ENCODE measurements around the gene AKT3. TPM values are rescaled to one million over a fixed set of nuclear protein-coding genes. Genes with fewer than 3 reads are reported as not detected.
"Not testable (repeated sequence)": the region's sequence is repeated elsewhere in the genome, so short reads cannot be mapped to it uniquely, and the experiment has no call there.

AKT3 gene
- total RNA-seq, 2 donors from 2014 or later: 27.6 to 42.9 TPM

DNA sequence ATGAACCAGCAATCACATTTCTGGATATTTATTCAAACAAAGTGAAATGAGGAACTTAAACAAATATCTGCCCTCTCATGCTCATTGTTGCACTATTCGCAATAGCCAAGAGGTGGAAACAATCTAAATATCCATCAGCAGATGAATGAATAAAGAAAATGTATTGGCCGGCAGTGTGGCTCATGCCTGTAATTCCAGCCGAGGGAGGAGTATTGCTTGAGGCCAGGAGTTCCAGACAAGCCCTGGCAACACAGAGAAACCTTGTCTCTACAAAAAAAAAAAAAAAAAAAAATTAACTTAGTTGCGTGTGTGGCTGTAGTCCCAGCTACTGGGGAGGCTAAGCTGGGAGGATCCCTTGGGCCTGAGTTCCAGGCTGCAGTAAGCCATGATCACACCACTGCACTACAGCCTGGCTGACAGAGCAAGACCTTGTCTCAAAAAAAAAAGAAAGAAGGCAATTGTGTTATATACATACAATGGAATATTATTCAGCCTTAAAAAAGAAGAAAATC is 191.4 kb downstream of the AKT3 start:
- DNase-seq (no peak), ATAC-seq (no peak)
- intact Hi-C loops (cut with DNase I): no loop called here

DNA sequence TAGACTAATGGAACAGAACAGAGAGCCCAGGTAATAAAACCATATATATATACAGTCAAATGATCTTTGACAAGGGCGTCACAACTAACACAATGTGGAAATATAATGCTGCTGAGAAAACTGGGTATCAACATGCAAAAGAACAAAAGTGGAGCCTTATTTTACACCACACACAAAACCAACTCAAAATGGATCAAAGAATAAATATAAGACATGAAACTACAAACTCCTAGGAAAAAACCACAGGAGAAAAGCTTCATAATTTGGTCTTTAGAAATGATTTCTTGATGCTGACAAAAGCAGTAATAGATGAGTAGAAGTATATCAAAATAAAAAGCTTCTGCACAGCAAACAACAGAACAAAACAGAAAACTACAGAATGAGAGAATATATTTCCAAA is 192.2 kb downstream of the AKT3 start:
- DNase-seq (no peak), ATAC-seq (no peak)
- intact Hi-C loops (cut with DNase I): no loop called here

- ATAC-seq; intact Hi-C loops (cut with DNase I); DNase-seq: not testable (repeated sequence)
These were observed 200.5 kb downstream of the AKT3 start for GRCh38 chr1:243649530-243649929.

DNA sequence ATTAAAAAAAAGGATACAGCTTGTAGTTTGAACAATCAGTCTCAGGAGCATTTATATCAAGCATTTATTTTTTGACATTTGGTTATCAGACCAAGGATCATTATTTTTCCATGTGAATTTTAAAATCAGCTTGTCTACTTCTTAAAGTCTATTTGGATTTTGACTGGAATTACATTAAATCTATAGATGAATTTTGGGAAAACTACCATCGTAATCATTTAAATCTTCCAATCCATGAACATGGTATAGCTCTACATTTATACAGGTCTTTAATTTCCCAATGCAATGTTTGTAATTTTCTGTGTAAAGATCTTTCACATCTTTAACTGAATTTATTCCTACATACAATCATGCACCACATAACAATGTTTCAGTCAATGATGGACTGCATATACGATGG is 203.2 kb downstream of the AKT3 start:
- intact Hi-C loops (cut with DNase I): no loop called here
- ATAC-seq: no peak
- DNase-seq: no peak

DNA sequence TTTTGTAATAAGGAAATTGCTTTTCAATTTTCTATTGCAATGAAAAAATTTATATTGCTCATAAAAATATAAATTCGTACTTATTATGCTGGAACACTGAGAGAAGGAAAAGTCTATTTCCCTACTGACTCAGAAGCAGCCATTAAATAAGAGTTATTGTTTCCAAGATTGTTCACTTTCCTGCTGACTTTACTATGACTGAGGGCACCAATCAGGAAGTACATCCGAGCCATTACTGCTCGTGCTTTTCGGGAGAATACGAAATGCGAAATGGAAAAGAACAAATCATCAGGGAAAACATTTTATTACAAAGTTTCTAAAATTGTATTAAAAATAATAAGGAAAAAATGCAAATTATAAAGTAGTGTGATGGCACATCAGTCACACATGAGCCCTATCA is 204.8 kb downstream of the AKT3 start:
- intact Hi-C loops (cut with DNase I): no loop called here
- ATAC-seq (no peak), DNase-seq (no peak)

GRCh38 chr1:243642936-243643335 is 207.1 kb downstream of the AKT3 start:
- ATAC-seq (no peak), DNase-seq (no peak)
- intact Hi-C loops (cut with DNase I): no loop called here

GRCh38 chr1:243639027-243639658 is 210.9 kb downstream of the AKT3 start:
- no peak for ATAC-seq
- intact Hi-C loops (cut with DNase I): no loop called here

GRCh38 chr1:243638186-243638585 is 211.9 kb downstream of the AKT3 start:
- ATAC-seq: no peak

More at GRCh38 chr1:243639027-243639658, 210.9 kb downstream of the AKT3 start:
- no peak for DNase-seq

DNA sequence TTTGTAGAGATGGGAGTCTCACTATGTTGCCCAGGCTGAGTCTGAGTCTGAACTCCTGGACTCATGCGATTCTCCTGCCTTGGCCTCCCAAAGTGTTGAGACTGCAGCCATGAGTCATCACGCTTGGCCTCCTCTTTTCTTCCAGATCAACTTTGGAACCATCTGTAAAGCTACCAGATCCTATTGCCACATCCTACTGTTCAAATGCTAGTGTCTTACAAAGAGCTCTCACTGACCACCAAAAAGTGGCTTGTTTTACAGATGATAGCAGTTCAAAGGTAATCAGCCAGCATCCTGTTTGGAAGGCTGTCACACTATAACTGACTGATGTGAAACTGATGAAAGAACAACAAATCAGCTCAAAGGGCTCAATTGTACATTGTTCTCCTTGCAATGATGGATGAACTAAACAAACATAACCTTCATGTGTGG is 221.6 kb downstream of the AKT3 start:
- ATAC-seq (no peak), DNase-seq (no peak)
- intact Hi-C loops (cut with DNase I): no loop called here

More at GRCh38 chr1:243638186-243638585, 211.9 kb downstream of the AKT3 start:
- intact Hi-C loops (cut with DNase I): no loop called here
- DNase-seq: no peak

DNA sequence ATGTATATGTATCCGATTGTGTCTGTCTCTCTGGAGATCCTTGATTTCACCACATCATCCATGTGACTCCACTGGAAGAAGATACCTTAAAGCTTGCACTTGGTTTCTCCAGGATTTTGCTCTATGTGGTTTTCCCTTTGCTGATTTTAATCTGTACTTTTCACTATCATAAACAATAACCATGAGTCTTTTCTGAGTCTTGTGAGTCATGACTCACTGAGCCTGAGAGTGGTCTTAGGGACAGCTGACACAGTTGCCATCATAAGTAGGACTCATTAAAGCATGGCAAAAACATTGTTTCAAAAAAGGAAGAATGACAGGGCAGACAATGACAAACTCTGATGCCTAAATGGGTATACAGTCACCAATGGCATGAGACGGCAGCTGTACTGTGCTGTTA is 226.2 kb downstream of the AKT3 start:
- intact Hi-C loops (cut with DNase I): no loop called here
- DNase-seq (no peak), ATAC-seq (no peak)

DNA sequence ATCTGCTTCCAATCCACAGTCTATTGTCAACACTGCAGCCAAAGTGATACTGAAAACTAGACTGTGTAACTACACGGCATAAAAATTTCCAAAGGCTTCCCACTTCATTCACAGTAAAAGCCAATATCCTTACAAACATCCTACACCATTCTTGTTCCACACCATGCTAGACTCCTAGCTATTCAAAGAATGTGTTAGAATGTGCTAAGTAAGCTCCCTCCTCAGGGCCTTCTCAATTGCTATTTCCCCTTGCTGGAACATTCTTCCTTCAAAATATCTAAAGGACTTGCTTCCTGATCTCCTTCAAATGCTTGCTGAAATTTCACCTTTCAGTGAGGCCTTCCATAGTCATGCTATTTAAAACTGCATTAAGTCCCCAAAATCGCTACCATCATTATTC is 228.1 kb downstream of the AKT3 start:
- DNase-seq (no peak), ATAC-seq (no peak)
- intact Hi-C loops (cut with DNase I): no loop called here

GRCh38 chr1:243620096-243620495 is 229.9 kb downstream of the AKT3 start:
- no peak for DNase-seq
- intact Hi-C loops (cut with DNase I): no loop called here
- no peak for ATAC-seq

DNA sequence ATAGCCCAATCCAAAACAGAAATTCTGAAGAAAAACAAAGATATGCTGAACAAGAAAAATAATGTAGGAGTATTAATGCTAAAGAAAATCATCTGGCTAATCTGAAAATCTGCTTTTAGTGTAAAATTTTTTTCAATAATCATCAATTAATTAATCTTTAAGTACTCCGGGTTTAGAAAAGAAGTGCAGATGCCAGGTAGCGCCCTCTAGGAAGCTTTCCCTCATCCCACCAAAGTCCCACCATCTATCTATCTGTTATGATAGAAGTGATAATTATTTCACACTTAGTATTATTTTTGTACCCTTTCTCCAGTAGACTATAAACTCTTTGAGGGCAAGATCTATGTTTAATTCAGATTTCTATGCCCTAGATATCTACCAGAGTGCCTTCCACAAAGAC is 240.3 kb downstream of the AKT3 start:
- DNase-seq: no peak
- intact Hi-C loops (cut with DNase I): no loop called here

GRCh38 chr1:243605604-243606003 is 244.4 kb downstream of the AKT3 start:
- ATAC-seq (peak; percentile 57 to 90), DNase-seq (no peak)
- intact Hi-C loops (cut with DNase I): no loop called here

More for the DNA sequence above, 240.3 kb downstream of the AKT3 start:
- no peak for ATAC-seq

DNA sequence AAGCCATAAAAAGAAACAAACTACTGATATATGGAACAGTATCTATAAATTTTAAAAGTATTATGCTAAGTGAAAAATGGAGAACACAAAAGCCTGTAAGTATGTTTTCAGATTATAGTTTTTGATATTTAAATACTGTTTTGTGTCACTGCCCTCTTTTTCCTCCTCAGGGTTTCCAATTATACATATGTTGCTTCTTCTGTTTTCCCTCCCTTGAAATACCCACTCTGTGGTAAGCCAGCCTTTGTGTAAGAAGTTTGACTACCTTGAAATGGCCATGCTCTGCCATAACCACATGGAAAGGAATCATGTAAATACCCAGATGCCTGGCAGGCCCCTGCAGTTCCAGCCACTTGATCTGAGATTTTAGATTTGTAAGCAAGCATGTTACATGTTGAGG is 248.3 kb downstream of the AKT3 start:
- intact Hi-C loops (cut with DNase I): no loop called here
- ATAC-seq (no peak), DNase-seq (no peak)

GRCh38 chr1:243598433-243598832 is 251.6 kb downstream of the AKT3 start:
- DNase-seq (no peak), ATAC-seq (peak in 1 of 2 donors; percentile 90)
- intact Hi-C loops (cut with DNase I): no loop called here

GRCh38 chr1:243597383-243597782 is 252.7 kb downstream of the AKT3 start:
- DNase-seq: no peak
- intact Hi-C loops (cut with DNase I): no loop called here
- ATAC-seq: no peak

GRCh38 chr1:243596431-243597062 is 253.5 kb downstream of the AKT3 start:
- ATAC-seq: peak in 1 of 2 donors; percentile 59
- intact Hi-C loops (cut with DNase I): no loop called here
- no peak for DNase-seq

DNA sequence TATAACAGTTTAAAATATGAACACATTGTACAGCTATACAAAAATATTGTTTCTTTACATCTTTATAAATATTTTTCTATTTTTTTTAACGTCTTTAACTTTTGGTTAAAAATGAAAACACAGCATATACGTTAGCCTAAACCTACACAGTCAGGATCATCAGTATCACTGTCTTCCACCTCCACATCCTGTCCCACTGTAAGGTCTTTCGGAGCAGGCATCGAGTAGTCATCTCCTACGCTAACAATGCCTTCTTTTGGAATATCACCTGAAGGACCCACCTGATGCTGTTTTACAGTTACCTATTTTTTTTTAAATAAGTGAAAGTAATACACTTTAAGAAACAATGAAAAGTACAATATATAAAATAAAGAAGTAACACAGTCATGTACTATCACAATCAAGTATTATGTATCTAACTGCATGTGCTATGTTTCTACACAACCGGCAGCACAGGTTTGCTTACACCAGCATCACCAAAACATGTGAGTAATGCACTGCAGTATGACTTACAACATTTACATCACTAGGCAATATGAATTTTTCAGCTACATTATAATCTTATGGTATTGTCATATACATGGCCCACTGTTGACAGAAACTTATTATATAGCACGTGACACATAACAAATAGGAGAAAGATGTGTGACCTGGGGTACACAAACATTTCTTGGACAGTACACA is 254.4 kb downstream of the AKT3 start:
- intact Hi-C loops (cut with DNase I): no loop called here
- no peak for DNase-seq
- ATAC-seq: no peak

DNA sequence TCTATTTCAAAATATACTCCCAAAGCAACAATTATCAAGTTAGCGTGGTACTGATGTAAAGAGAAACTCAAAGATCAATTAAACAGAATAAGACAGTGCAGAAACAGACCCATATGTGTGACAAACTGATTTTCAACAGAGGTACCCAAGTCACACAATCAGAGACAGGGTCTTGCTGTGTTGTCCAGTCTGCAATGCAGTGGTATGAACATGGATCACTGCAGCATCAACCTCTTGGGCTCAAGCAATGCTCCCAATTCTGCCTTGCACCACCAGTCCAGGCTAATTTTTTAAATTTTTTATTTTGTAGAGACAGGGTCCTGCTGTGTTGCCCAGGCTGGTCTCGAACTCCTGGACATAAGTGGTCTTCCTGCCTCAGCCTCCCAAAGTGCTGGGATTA is 255.6 kb downstream of the AKT3 start:
- DNase-seq: no peak
- intact Hi-C loops (cut with DNase I): no loop called here
- no peak for ATAC-seq
